Lower leg skin (tissue), 4 donors: ENCODE measurements around the gene LMOD3. TPM values are rescaled to one million over a fixed set of nuclear protein-coding genes. Genes with fewer than 3 reads are reported as not detected.

Experiments used
- DNase-seq, 2 donors: peaks; one replicate each; pipeline ENCODE4 v3.0.0-alpha.2; 2019; ENCODE audit warnings: low spot score in 2 of 2
- H3K4me3 ChIP-seq: fragments of 200-600 bp; sonication (generic); 2 replicates; pipeline ENCODE4 v1.5.1; 2017; ENCODE audit warnings: mild to moderate bottlenecking, low read depth; ENCODE audit not compliant: poor library complexity, severe bottlenecking
- POLR2A ChIP-seq, 2 donors: fragments of 450-650 bp; IDR thresholded peaks; one replicate each; pipeline ENCODE4 v1.6.1; 2016 to 2017; ENCODE audit warnings: antibody characterized with exemption in 2 of 2, mild to moderate bottlenecking in 1 of 2, moderate library complexity in 1 of 2
- whole genome bisulfite sequencing, 2 donors: methylation state at CpG; one replicate each; pipeline ENCODE4 v1.1.5; 2018; 5-methylcytosine and 5-hydroxymethylcytosine counted together
- intact Hi-C: fragments of 100-400 bp; cut with DNase I; formaldehyde crosslinking; loops from one replicate; pipeline ENCODE4 v1.15.0; 2023; ENCODE audit warnings: low total_unique reads
- total RNA-seq, 4 donors: library from RNA; depleted of rRNA; stranded (reverse); fragments of >200 nt; gene quantifications; one replicate each; pipeline ENCODE4 v1.1.0, GENCODE V29; 2016
- TF ChIP-seq, protein P1 (sequence below), 3 donors: fragments of 450-650 bp; IDR thresholded peaks; one replicate each; pipeline ENCODE4 v1.5.1; 2016; ENCODE audit warnings: antibody characterized with exemption in 3 of 3, mild to moderate bottlenecking in 3 of 3, moderate library complexity in 2 of 3

Gene LMOD3
- total RNA-seq, 4 donors from 2014 or later = not detected

DNA sequence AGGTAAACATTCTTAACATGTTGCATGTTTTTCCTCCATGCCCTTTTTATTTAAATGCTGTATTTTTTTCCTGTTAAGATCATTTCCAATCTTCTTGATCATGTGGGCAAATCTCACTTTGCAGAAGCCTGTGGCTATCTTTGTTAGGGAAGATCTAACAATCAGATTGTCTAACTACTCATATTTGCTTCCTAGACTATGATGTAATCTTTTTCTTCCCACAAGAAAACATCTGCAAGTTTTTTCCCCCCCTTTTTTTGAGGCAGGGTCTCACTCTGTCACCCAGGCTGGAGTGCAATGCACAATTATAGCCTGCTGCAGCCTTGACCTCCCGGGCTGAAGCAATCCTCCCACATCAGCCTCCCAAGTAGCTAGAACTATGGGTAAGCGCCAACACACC lies 15.0 kb upstream of the LMOD3 start:
- H3K4me3 ChIP-seq = no peak overlapping the region
- WGBS, 2 donors = 97 to 98% methylated on average over 2 of the region's 2 CpGs
- no peak for DNase-seq
- intact Hi-C loops = no loop called here
- TF ChIP-seq POLR2A (IDR thresholded peaks at IDR 0.05) = no peak

DNA sequence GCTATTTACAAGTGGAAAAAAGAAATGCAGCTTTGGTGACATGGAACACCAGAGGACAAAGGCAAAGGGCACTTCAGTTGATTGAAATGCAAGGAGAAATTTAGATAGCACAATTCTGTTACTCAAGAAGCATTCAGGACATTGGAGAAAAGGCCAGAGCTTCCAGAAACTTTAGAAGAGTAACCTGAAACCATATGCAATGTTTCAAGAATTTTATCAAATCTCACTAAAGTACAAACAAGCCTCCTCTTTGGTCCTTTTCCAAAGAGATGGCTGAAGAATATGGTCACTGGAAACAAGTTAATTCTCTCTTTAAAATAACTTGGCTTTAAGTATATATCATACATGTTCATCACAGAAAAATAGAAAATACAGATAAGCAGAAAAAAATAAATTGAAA lies 14.6 kb upstream of the LMOD3 start:
- no peak overlapping the region for H3K4me3 ChIP-seq
- intact Hi-C loops = no loop called here
- TF ChIP-seq POLR2A (IDR thresholded peaks at IDR 0.05) = no peak
- TF ChIP-seq, protein P1, sequence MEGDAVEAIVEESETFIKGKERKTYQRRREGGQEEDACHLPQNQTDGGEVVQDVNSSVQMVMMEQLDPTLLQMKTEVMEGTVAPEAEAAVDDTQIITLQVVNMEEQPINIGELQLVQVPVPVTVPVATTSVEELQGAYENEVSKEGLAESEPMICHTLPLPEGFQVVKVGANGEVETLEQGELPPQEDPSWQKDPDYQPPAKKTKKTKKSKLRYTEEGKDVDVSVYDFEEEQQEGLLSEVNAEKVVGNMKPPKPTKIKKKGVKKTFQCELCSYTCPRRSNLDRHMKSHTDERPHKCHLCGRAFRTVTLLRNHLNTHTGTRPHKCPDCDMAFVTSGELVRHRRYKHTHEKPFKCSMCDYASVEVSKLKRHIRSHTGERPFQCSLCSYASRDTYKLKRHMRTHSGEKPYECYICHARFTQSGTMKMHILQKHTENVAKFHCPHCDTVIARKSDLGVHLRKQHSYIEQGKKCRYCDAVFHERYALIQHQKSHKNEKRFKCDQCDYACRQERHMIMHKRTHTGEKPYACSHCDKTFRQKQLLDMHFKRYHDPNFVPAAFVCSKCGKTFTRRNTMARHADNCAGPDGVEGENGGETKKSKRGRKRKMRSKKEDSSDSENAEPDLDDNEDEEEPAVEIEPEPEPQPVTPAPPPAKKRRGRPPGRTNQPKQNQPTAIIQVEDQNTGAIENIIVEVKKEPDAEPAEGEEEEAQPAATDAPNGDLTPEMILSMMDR (IDR thresholded peaks at IDR 0.05) = no peak
- no peak for DNase-seq

DNA sequence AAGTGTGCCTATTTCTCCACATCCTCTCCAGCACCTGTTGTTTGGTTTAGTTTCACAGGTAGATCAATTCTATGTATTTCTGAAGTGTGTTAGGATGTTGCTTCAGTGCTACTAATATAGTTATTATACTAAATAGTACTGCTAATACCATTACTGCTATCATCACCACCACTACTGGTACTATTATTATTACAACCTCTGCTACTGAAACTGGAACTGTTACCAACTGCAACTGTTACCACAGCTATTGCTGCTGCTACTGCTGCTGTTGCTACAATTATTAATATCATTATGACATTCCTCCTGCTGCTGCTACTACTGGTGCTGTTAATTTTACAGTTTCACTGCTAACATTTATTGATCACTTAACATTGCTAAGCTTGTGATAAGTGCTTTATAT lies 8.3 kb upstream of the LMOD3 start:
- DNase-seq = no peak
- no peak overlapping the region for H3K4me3 ChIP-seq
- intact Hi-C loops = no loop called here
- TF ChIP-seq, protein P1 (IDR thresholded peaks at IDR 0.05) = no peak
- TF ChIP-seq POLR2A (IDR thresholded peaks at IDR 0.05) = no peak

DNA sequence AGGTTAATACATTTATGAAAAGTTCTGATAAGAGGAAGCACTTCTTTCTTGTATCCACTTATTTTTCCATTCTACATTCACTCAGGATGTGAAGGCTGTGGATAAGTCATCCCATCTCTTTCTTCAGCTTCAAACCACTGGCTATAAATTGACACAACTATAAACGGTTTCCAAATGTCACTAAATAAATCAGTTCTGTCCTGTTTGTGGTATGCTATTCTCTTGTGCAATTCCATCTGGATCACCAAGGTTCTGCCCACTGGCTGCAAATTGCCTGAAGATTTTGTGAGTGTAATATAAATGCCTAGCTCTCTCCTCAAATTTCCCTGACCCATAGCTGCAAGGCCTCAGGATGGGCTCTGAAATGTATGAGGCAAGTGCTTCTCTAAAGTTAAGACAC lies 7.1 kb upstream of the LMOD3 start:
- DNase-seq = no peak
- intact Hi-C loops = no loop called here
- WGBS, 2 donors = 19 to 35% methylated on average over 1 of the region's 1 CpG
- no peak overlapping the region for H3K4me3 ChIP-seq
- no peak for TF ChIP-seq POLR2A (IDR thresholded peaks at IDR 0.05)
- TF ChIP-seq, protein P1 (IDR thresholded peaks at IDR 0.05) = no peak

DNA sequence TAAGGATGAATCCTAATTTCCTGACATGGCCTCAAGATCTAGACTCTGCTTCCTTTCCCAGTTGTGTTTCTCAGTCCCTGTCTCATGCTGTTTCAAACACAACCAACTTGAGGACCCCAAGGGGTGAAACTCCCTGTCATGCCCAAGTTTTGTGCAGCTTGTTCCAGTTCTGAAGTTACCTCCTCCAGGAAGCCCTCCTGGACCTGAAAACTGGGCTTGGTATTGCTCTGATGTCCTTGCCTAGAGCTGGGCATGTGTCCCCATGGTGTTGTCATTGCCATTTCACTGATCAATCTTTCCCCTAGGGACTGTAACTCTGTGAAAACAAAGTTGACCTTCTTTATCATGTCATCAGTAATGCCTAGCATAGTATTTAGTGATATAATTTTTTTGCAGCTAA lies 6.1 kb upstream of the LMOD3 start:
- DNase-seq = no peak
- TF ChIP-seq, protein P1 (IDR thresholded peaks at IDR 0.05) = no peak
- TF ChIP-seq POLR2A (IDR thresholded peaks at IDR 0.05) = no peak

DNA sequence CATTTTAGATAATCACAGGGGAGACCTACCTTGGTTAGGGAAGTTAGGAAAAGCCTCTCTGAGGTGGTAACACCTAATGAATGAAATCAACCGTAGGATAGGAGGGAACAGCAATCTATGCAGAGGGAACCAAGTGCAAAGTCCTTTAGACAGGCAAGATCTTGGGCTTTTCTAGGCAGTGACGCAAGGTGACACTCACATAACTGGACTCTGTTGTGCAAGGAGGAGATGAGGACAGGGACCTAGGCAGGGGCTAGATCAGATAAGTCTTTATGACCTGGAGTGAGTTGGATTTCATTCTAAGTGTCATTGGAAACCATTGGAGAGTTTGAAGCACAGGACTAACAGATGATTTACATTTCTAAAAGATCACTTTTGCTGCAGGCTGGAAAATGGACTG lies 4.6 kb upstream of the LMOD3 start:
- 83 to 97% methylated on average over 2 of the region's 2 CpGs for WGBS, 2 donors
- TF ChIP-seq, protein P1 (IDR thresholded peaks at IDR 0.05) = no peak
- no peak for TF ChIP-seq POLR2A (IDR thresholded peaks at IDR 0.05)
- no peak overlapping the region for H3K4me3 ChIP-seq
- DNase-seq = no peak
- intact Hi-C loops = no loop called here

More for the DNA sequence above, 6.1 kb upstream of the LMOD3 start:
- intact Hi-C loops = no loop called here
- no peak overlapping the region for H3K4me3 ChIP-seq
